Prostate gland (tissue), 2 donors: Measurements from ENCODE around the gene NKTR. TPM values are rescaled to one million over a fixed set of nuclear protein-coding genes. Genes with fewer than 3 reads are reported as not detected.

ENCODE experiments used
- DNase-seq: peaks from one replicate; pipeline ENCODE4 v3.0.0-alpha.2; 2019; ENCODE audit warnings: low spot score
- H3K27ac ChIP-seq, 2 donors: fragments of 200-600 bp; sonication (generic); 2 replicates each; pipeline ENCODE4 v1.5.1; 2017 to 2019
- H3K27me3 ChIP-seq: fragments of 200-600 bp; sonication (generic); replicated peaks from 2 replicates; pipeline ENCODE4 v1.5.1; 2019; ENCODE audit not compliant: insufficient read depth
- H3K36me3 ChIP-seq, 2 donors: fragments of 200-600 bp; sonication (generic); 1 replicate in 1 of 2; 2 replicates in 1 of 2; pipeline versions ENCODE4 v1.5.1 to v1.8.1; 2017 to 2019
- H3K4me1 ChIP-seq: fragments of 200-600 bp; sonication (generic); replicated peaks from 2 replicates; pipeline ENCODE4 v1.5.1; 2019
- H3K4me3 ChIP-seq, 2 donors: fragments of 200-600 bp; sonication (generic); 2 replicates each; pipeline ENCODE4 v1.5.1; 2017 to 2019
- H3K9me3 ChIP-seq: fragments of 200-600 bp; sonication (generic); 2 replicates; pipeline ENCODE4 v1.5.1; 2017
- CTCF ChIP-seq, 4 experiments: fragments of 200-600 bp in 2 of 4; fragments of 450-650 bp in 2 of 4; sonication (generic) in 2 of 4; IDR thresholded peaks; 1 replicate in 3 of 4; 2 replicates in 1 of 4; pipeline ENCODE4 v1.5.1; 2016 to 2019; ENCODE audit warnings: antibody characterized with exemption in 4 of 4, mild to moderate bottlenecking in 2 of 4, moderate library complexity in 2 of 4
- POLR2A ChIP-seq: fragments of 450-650 bp; IDR thresholded peaks from one replicate; pipeline ENCODE4 v1.6.1; 2016; ENCODE audit warnings: antibody characterized with exemption, mild to moderate bottlenecking
- POLR2AphosphoS5 ChIP-seq: sonication (generic); formaldehyde crosslinking; IDR thresholded peaks from one replicate; pipeline ENCODE4 v1.6.1; 2017; ENCODE audit warnings: antibody characterized with exemption
- WGBS: methylation state at CpG from one replicate; pipeline ENCODE4 v1.1.5; 2018; 5-methylcytosine and 5-hydroxymethylcytosine counted together
- intact Hi-C: fragments of 100-400 bp; cut with DNase I; formaldehyde crosslinking; loops from one replicate; pipeline ENCODE4 v1.14.2; 2022
- total RNA-seq, 2 donors: library from RNA; depleted of rRNA; stranded (reverse); fragments of >200 nt; gene quantifications; one replicate each; pipeline ENCODE4 v1.1.0, GENCODE V29; 2016

Gene NKTR
- total RNA-seq, 2 donors from 2014 or later = 42.2 to 91.6 TPM

- intact Hi-C loops = no loop called here
- no peak overlapping the region for H3K27ac ChIP-seq
- no peaks in the 10 kb centered on the region for H3K9me3 ChIP-seq
- no peaks in the 10 kb centered on the region for H3K4me1 ChIP-seq
- 84% methylated on average over 7 of the region's 7 CpGs for WGBS
- DNase-seq = no peak
- no peaks in the 10 kb centered on the region for H3K36me3 ChIP-seq
- H3K27me3 ChIP-seq = peaks cover 3% of the 10 kb centered on the region
- no peak for TF ChIP-seq POLR2AphosphoS5
- no peak for TF ChIP-seq POLR2A
- TF ChIP-seq CTCF (IDR thresholded peaks at IDR 0.05) = no peak
- H3K4me3 ChIP-seq = no peak overlapping the region
Measured at GRCh38 chr3:42690191-42690590, 89.7 kb downstream of the NKTR start.

- WGBS = 79% methylated on average over 10 of the region's 10 CpGs
- H3K27me3 ChIP-seq = peaks cover 2% of the 10 kb centered on the region
- no peak overlapping the region for H3K4me3 ChIP-seq
- no peaks in the 10 kb centered on the region for H3K36me3 ChIP-seq
- no peaks in the 10 kb centered on the region for H3K9me3 ChIP-seq
- DNase-seq = no peak
- no peak overlapping the region for H3K27ac ChIP-seq
- H3K4me1 ChIP-seq = no peaks in the 10 kb centered on the region
- intact Hi-C loops = no loop called here
- TF ChIP-seq POLR2AphosphoS5 (no peak), CTCF (IDR thresholded peaks at IDR 0.05) (no peak), POLR2A (no peak)
Measured at GRCh38 chr3:42690766-42691680, 90.5 kb downstream of the NKTR start.

- no peak for DNase-seq
- no peaks in the 10 kb centered on the region for H3K9me3 ChIP-seq
- no peak for TF ChIP-seq CTCF (IDR thresholded peaks at IDR 0.05)
- TF ChIP-seq POLR2A = no peak
- TF ChIP-seq POLR2AphosphoS5 = no peak
- no peaks in the 10 kb centered on the region for H3K36me3 ChIP-seq
- no peak overlapping the region for H3K27ac ChIP-seq
- H3K4me3 ChIP-seq = no peak overlapping the region
- 88% methylated on average over 12 of the region's 13 CpGs for WGBS
- no peaks in the 10 kb centered on the region for H3K4me1 ChIP-seq
- intact Hi-C loops = no loop called here
- no peaks in the 10 kb centered on the region for H3K27me3 ChIP-seq
Measured at GRCh38 chr3:42691816-42692666, 91.6 kb downstream of the NKTR start.

GRCh38 chr3:42692667-42693529 lies 92.4 kb downstream of the NKTR start:
- no peak for DNase-seq
- TF ChIP-seq POLR2AphosphoS5 (no peak), CTCF (IDR thresholded peaks at IDR 0.05) (no peak), POLR2A (no peak)

More at GRCh38 chr3:42692667-42693529, 92.4 kb downstream of the NKTR start:
- no peaks in the 10 kb centered on the region for H3K9me3 ChIP-seq
- H3K4me3 ChIP-seq = no peak overlapping the region
- no peaks in the 10 kb centered on the region for H3K27me3 ChIP-seq
- no peaks in the 10 kb centered on the region for H3K36me3 ChIP-seq
- H3K27ac ChIP-seq = no peak overlapping the region
- WGBS = 88% methylated on average over 17 of the region's 17 CpGs
- intact Hi-C loops = no loop called here
- H3K4me1 ChIP-seq = no peaks in the 10 kb centered on the region
